ENCODE results near the gene PROX1. TPM values are rescaled to one million over a fixed set of nuclear protein-coding genes. Genes with fewer than 3 reads are reported as not detected.

PROX1 gene
- total and polyA plus RNA-seq, 2 of the 4 experiments (the other 2 are of a cell fraction) = under 0.01 to 0.02 TPM

- H4K8ac ChIP-seq (ENCODE audit: low read depth in 2 of 2, low read length in 2 of 2) = no peak overlapping the region
- no peak overlapping the region for H2AFZ ChIP-seq (replicated peaks; ENCODE audit: low read length, poor library complexity)
- ATAC-seq (ENCODE audit: low read depth) = no peak
- H2BK120ac ChIP-seq (ENCODE audit: low read depth, low read length) = no peak overlapping the region
- 0 out of 2 replicates have a peak, but pooled peaks cover 2% of the 10 kb centered on the region for H3K27me3 ChIP-seq (ENCODE audit: control insufficient read depth, insufficient read depth, low read length)
- no peak for DNase-seq
- H2BK5ac ChIP-seq (ENCODE audit: low read depth, low read length, poor library complexity, severe bottlenecking) = no peak overlapping the region
- no peak overlapping the region for H4K91ac ChIP-seq (ENCODE audit: insufficient read depth, low read depth, low read length)
- H2AK9ac ChIP-seq (replicated peaks; ENCODE audit: low read depth, low read length, poor library complexity) = no peak overlapping the region
- no peak overlapping the region for H2AK5ac ChIP-seq (ENCODE audit: low read depth, low read length)
- no peaks in the 10 kb centered on the region for H3K79me1 ChIP-seq (ENCODE audit: low read depth in 1 of 2, low read length in 2 of 2)
- no TSS peak for BruUV-seq (replicated peaks)
- no peak overlapping the region for H2BK15ac ChIP-seq (ENCODE audit: low read depth, low read length)
- POLR2A ChIA-PET (ENCODE audit: unreplicated experiment) = interaction anchor here (0.6 kb wide), 1 partner anchor 277 kb away, joined by 3 read pairs; no protein-coding TSS in a partner anchor
- WGBS, 2 experiments (ENCODE audit: extremely low coverage in 2 of 2, insufficient read length in 1 of 2) = 17% methylated on average over 1 of the region's 5 CpGs; no CpG with 5 or more reads in 1 of the 2 experiments
- H3K23ac ChIP-seq (ENCODE audit: low read depth, low read length) = no peak overlapping the region
- in situ Hi-C loops (cut with MboI; ENCODE audit: low sequenced_read_pairs) = no loop called here
- H3K4me3 ChIP-seq (ENCODE audit: insufficient read depth, low read depth, low read length) = no peak overlapping the region
- no peak overlapping the region for H3K56ac ChIP-seq (ENCODE audit: extremely low read depth, insufficient read depth, low read length)
- no peak overlapping the region for H3K9ac ChIP-seq (ENCODE audit: low read depth, low read length)
- H3K18ac ChIP-seq (ENCODE audit: low read depth, low read length) = no peak overlapping the region
- no peak for TF ChIP-seq MXI1 (IDR thresholded peaks at IDR 0.05; ENCODE audit: borderline replicate concordance, low read depth, low read length)
- H3K9me3 ChIP-seq (ENCODE audit: control insufficient read depth, insufficient read depth, low read length) = no peaks in the 10 kb centered on the region
- no peak overlapping the region for H3K4me2 ChIP-seq (ENCODE audit: low read depth, low read length)
- H3K4ac ChIP-seq (ENCODE audit: low read depth, low read length) = no peak overlapping the region
- no peaks in the 10 kb centered on the region for H3K36me3 ChIP-seq (ENCODE audit: control insufficient read depth, insufficient read depth, low read length)
- H2BK20ac ChIP-seq (ENCODE audit: low read depth, low read length) = no peak overlapping the region
- dilution Hi-C loops (cut with HindIII; ENCODE audit: low sequenced_read_pairs, unreplicated experiment) = no loop called here
- CTCF ChIA-PET = no interaction called here
- intact Hi-C loops (cut with micrococcal nuclease) = no loop called here
- no peak overlapping the region for H3K27ac ChIP-seq (ENCODE audit: insufficient read depth, low read length)
- H3K9me1 ChIP-seq (ENCODE audit: insufficient read depth, low read length) = no peaks in the 10 kb centered on the region
- no peaks in the 10 kb centered on the region for H4K20me1 ChIP-seq (ENCODE audit: insufficient read depth, low read length)
- no peak overlapping the region for H3K14ac ChIP-seq (replicated peaks; ENCODE audit: low read depth, low read length)
- no peak overlapping the region for H4K5ac ChIP-seq (ENCODE audit: low read depth, low read length)
- no peaks in the 10 kb centered on the region for H3K4me1 ChIP-seq (ENCODE audit: control insufficient read depth, insufficient read depth, low read length)
These were observed 40.3 kb downstream of the PROX1 start for GRCh38 chr1:214028095-214028494.

All from IMR-90 (cell line).